GM12878 (cell line): ENCODE measurements around the gene MFNG. TPM values are rescaled to one million over a fixed set of nuclear protein-coding genes. Genes with fewer than 3 reads are reported as not detected.

Source experiments
- ATAC-seq: fragments of 200-7000 bp; cut with Tn5 transposase; 3 replicates; pipeline ENCODE4 v1.9.1; 2020; ENCODE audit warnings: mild to moderate bottlenecking, moderate library complexity
- BruUV-seq: library from RNA; stranded (reverse); fragments of 400-500 nt; replicated peaks from 2 replicates; lab custom pipeline; 2021; lab: Mats Ljungman, UMichigan
- CTCF ChIA-PET: fragments of 300-600 bp; sonication (Branson Sonifier 250); formaldehyde crosslinking; extraction: SDS; loops from one replicate; lab custom pipeline; 2021; ENCODE audit warnings: inconsistent platforms; lab: Yijun Ruan, JAX
- POLR2A ChIA-PET: fragments of 350-600 bp; formaldehyde crosslinking; extraction: SDS; loops from one replicate; lab custom pipeline; 2021; ENCODE audit warnings: inconsistent platforms; lab: Charles Lee
- RAD21 ChIA-PET: fragments of 300-600 bp; sonication (Branson Sonifier 250); formaldehyde crosslinking; loops from one replicate; lab custom pipeline; 2023; ENCODE audit warnings: antibody characterized with exemption; ENCODE audit not compliant: unreplicated experiment; lab: Charles Lee
- SMC1A ChIA-PET: fragments of 300-600 bp; sonication (Branson Sonifier 250); formaldehyde crosslinking; loops from one replicate; lab custom pipeline; 2023; ENCODE audit not compliant: unreplicated experiment, uncharacterized antibody; lab: Charles Lee
- DNase-seq: peaks from one replicate; pipeline ENCODE4 v3.0.0-alpha.2; 2011; ENCODE audit warnings: low read depth, low spot score
- FAIRE-seq: peaks from 3 replicates; lab custom pipeline; 2011; peaks lifted over from hg19 to GRCh38; lab: Jason Lieb, UNC
- H2AFZ ChIP-seq: 2 replicates; pipeline ENCODE4 v1.6.0; 2011; ENCODE audit warnings: low read depth, low read length, control low read depth; ENCODE audit not compliant: control insufficient read depth
- H3K27ac ChIP-seq: 2 replicates; pipeline ENCODE4 v1.5.1; 2011; ENCODE audit warnings: control low read depth; ENCODE audit not compliant: control insufficient read depth, insufficient read depth
- H3K27me3 ChIP-seq, 2 experiments: replicated peaks in 1 of 2; 2 replicates each; pipeline versions ENCODE4 v1.6.0 to v1.6.1; 2011; ENCODE audit warnings: low read length in 1 of 2; ENCODE audit not compliant: control insufficient read depth in 2 of 2, insufficient read depth in 2 of 2
- H3K36me3 ChIP-seq, 2 experiments: 2 replicates each; pipeline ENCODE4 v1.5.1; 2011; ENCODE audit warnings: low read length in 1 of 2; ENCODE audit not compliant: control insufficient read depth in 2 of 2, insufficient read depth in 2 of 2
- H3K4me1 ChIP-seq: 2 replicates; pipeline ENCODE4 v1.6.1; 2011; ENCODE audit warnings: mild to moderate bottlenecking, low read length, moderate library complexity, mixed read lengths; ENCODE audit not compliant: control insufficient read depth, insufficient read depth
- H3K4me2 ChIP-seq: 2 replicates; pipeline ENCODE4 v1.6.0; 2011; ENCODE audit warnings: control low read depth; ENCODE audit not compliant: control insufficient read depth, insufficient read depth
- H3K4me3 ChIP-seq: fragments of 200-600 bp; sonication (generic); 2 replicates; pipeline ENCODE4 v1.5.1; 2016
- H3K79me2 ChIP-seq: 2 replicates; pipeline ENCODE4 v1.6.0; 2011; ENCODE audit warnings: low read length; ENCODE audit not compliant: control insufficient read depth, insufficient read depth
- H3K9ac ChIP-seq: 2 replicates; pipeline ENCODE4 v1.8.0; 2011; ENCODE audit warnings: low read length, control low read depth, mixed read lengths; ENCODE audit not compliant: control insufficient read depth, insufficient read depth
- H3K9me3 ChIP-seq: replicated peaks from 3 replicates; pipeline ENCODE4 v1.5.1; 2011; ENCODE audit warnings: mild to moderate bottlenecking, low read length; ENCODE audit not compliant: control insufficient read depth, insufficient read depth
- H4K20me1 ChIP-seq: 2 replicates; pipeline ENCODE4 v1.6.0; 2011; ENCODE audit not compliant: control insufficient read depth, insufficient read depth
- CREB1 ChIP-seq: IDR thresholded peaks from 2 replicates; pipeline ENCODE4 v1.6.1; 2012; ENCODE audit warnings: low read depth, mild to moderate bottlenecking, inconsistent platforms
- HCFC1 ChIP-seq: fragments of 150-350 bp; IDR thresholded peaks from 2 replicates; pipeline ENCODE4 v1.6.1; 2014; ENCODE audit warnings: low read length
- HDAC2 ChIP-seq: fragments of 200-600 bp; sonication (generic); IDR thresholded peaks from 2 replicates; pipeline ENCODE4 v1.6.1; 2017
- JUNB ChIP-seq: IDR thresholded peaks from 2 replicates; pipeline ENCODE4 v1.6.1; 2016; ENCODE audit warnings: antibody characterized with exemption, mild to moderate bottlenecking
- NFXL1 ChIP-seq: fragments of 450-650 bp; IDR thresholded peaks from 2 replicates; pipeline ENCODE4 v1.6.1; 2017; ENCODE audit warnings: antibody characterized with exemption, mild to moderate bottlenecking, borderline replicate concordance
- ZBTB4 ChIP-seq: fragments of 450-650 bp; formaldehyde crosslinking; IDR thresholded peaks from 2 replicates; pipeline ENCODE4 v1.4.0; 2022; ENCODE audit warnings: mild to moderate bottlenecking, moderate library complexity
- WGBS: methylation state at CpG from one replicate; pipeline ENCODE4 v1.1.6; 2016; ENCODE audit warnings: low lambda C conversion rate; ENCODE audit not compliant: insufficient replicate concordance, insufficient coverage; ENCODE audit errors: missing lambda C conversion rate; 5-methylcytosine and 5-hydroxymethylcytosine counted together
- in situ Hi-C: fragments of 300-500 bp; cut with MboI; formaldehyde crosslinking; loops from 9 replicates; pipeline ENCODE4 v1.14.3; 2018; ENCODE audit warnings: mixed read lengths
- intact Hi-C: fragments of 100-400 bp; cut with micrococcal nuclease; formaldehyde crosslinking; loops from one replicate; pipeline ENCODE4 v1.14.2; 2022; ENCODE audit not compliant: unreplicated experiment
- polyA plus RNA-seq, 11 experiments: library from polyadenylated mRNA; depleted of rRNA in 4 of 11; unstranded in 6 of 11; stranded (reverse) in 5 of 11; fragments of >200 nt; fragmentation: Nextera tagmentation in 4 of 11; fragmentation: Illumina TruSeq in 1 of 11; extraction: Ambion mirVana in 4 of 11; extraction: Trizol in 1 of 11; gene quantifications; 1 replicate in 1 of 11; 2 replicates in 10 of 11; pipeline versions ENCODE4 v1.2.1 to v1.2.3, GENCODE V29; 2011 to 2016; ENCODE audit warnings: inconsistent platforms in 2 of 11, missing spikeins in 2 of 11, low read depth in 1 of 11
- total RNA-seq, 4 experiments: library from RNA; depleted of rRNA in 3 of 4; stranded (reverse); fragments of >200 nt in 3 of 4; fragmentation: Illumina TruSeq in 1 of 4; extraction: Trizol in 1 of 4; gene quantifications; 2 replicates each; pipeline versions ENCODE4 v1.2.1 to v1.2.3, GENCODE V29; 2013 to 2021
- TF ChIP-seq, protein P1 (sequence below): fragments of 450-650 bp; IDR thresholded peaks from 2 replicates; pipeline ENCODE4 v1.6.1; 2014; ENCODE audit warnings: mild to moderate bottlenecking

The MFNG gene
- total and polyA plus RNA-seq, 10 of the 15 experiments (the other 5 are each of a cell fraction or from before 2014, with no cell fraction given), result 11.5 to 117 (median 68.5) TPM

- POLR2A ChIA-PET, result no interaction called here
Measured at GRCh38 chr22:37504964-37505363, 18.8 kb upstream of the MFNG start.

More at GRCh38 chr22:37504964-37505363, 18.8 kb upstream of the MFNG start:
- intact Hi-C loops, result no loop called here
- CTCF ChIA-PET, result interaction anchor here (0.6 to 1.4 kb wide), 2 partner anchors 75 to 81 kb away, joined by 3 to 4 read pairs; no protein-coding TSS in a partner anchor
- H4K20me1 ChIP-seq, result no peaks in the 10 kb centered on the region
- H3K9ac ChIP-seq, result no peak overlapping the region
- in situ Hi-C loops, result no loop called here
- H3K9me3 ChIP-seq, result no peaks in the 10 kb centered on the region
- BruUV-seq, result no TSS peak
- SMC1A ChIA-PET, result no interaction called here
- H3K36me3 ChIP-seq, result no peaks in the 10 kb centered on the region
- DNase-seq, result no peak
- no peaks in the 10 kb centered on the region for H3K79me2 ChIP-seq
- FAIRE-seq, result no peak
- no peak overlapping the region for H3K4me2 ChIP-seq
- no peak for TF ChIP-seq JUNB
- TF ChIP-seq, protein P1, sequence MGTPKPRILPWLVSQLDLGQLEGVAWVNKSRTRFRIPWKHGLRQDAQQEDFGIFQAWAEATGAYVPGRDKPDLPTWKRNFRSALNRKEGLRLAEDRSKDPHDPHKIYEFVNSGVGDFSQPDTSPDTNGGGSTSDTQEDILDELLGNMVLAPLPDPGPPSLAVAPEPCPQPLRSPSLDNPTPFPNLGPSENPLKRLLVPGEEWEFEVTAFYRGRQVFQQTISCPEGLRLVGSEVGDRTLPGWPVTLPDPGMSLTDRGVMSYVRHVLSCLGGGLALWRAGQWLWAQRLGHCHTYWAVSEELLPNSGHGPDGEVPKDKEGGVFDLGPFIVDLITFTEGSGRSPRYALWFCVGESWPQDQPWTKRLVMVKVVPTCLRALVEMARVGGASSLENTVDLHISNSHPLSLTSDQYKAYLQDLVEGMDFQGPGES, result no peak
- TF ChIP-seq HCFC1, result no peak
- no peak for TF ChIP-seq HDAC2
- TF ChIP-seq ZBTB4, result no peak
- TF ChIP-seq CREB1, result no peak
- TF ChIP-seq NFXL1, result no peak
- WGBS, result 39% methylated on average over 4 of the region's 4 CpGs
- no peak overlapping the region for H2AFZ ChIP-seq
- no peaks in the 10 kb centered on the region for H3K4me1 ChIP-seq
- RAD21 ChIA-PET, result no interaction called here
- no peak for ATAC-seq
- no peak overlapping the region for H3K27ac ChIP-seq
- H3K27me3 ChIP-seq, result no peaks in the 10 kb centered on the region
- H3K4me3 ChIP-seq, result no peak overlapping the region
